GM12873 (cell line): ENCODE measurements around the gene GBGT1.

Experiments
- CTCF ChIP-seq: IDR thresholded peaks from 2 replicates; pipeline ENCODE4 v1.5.1; 2012; ENCODE audit warnings: low read depth, mild to moderate bottlenecking, moderate library complexity, low read length, control low read depth; ENCODE audit not compliant: insufficient read depth; ENCODE audit errors: missing control alignments

The GBGT1 gene

GRCh38 chr9:133127340-133127981, 36.3 kb downstream of the GBGT1 start:
- TF ChIP-seq CTCF: no peak

GRCh38 chr9:133126697-133127339, 36.9 kb downstream of the GBGT1 start:
- TF ChIP-seq CTCF: no peak

GRCh38 chr9:133125941-133126696, 37.6 kb downstream of the GBGT1 start:
- no peak for TF ChIP-seq CTCF

GRCh38 chr9:133124907-133125275, 38.8 kb downstream of the GBGT1 start:
- no peak for TF ChIP-seq CTCF

GRCh38 chr9:133124123-133124906, 39.4 kb downstream of the GBGT1 start:
- TF ChIP-seq CTCF: no peak

- TF ChIP-seq CTCF: no peak
Measured at GRCh38 chr9:133122935-133123611, 40.6 kb downstream of the GBGT1 start.
